Measurements from ENCODE around the gene SLC34A3.

Gene SLC34A3

DNA sequence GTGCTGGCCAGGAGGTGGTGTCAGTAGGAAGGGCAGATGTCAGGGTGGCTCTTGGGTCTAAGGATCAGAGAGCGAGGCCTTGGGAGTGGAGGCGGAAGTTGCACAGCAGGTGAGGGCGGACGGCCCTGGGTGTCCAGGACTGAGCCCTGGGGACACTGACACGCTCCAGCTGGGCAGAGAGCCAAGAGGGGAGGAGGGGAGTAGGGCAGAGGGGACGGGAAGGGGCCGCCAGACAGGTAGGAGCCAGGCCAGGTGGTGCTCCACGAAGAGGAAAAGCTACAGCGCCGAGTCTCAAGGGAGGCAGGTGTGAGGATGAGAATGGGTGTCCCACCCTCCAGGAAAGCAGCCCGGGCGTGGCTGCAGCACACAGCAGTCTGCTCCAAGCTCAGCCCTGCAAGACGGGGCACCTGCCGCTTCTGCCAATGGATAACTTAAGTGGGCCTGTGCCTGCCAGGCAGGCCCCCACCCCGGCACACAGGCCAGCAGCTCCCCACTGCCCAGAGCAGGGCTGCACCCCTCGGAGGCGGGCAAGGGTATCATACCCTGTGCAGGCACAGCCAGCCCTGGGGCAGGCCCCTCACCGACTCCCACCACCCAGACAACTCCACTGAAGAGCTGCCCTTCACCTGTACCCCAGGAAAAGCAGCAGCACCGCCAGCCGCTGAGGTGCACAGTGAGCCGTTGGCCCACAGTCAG is 35.0 kb upstream of the SLC34A3 start:
- no peak for DNase-seq (ENCODE audit: low read depth)

DNA sequence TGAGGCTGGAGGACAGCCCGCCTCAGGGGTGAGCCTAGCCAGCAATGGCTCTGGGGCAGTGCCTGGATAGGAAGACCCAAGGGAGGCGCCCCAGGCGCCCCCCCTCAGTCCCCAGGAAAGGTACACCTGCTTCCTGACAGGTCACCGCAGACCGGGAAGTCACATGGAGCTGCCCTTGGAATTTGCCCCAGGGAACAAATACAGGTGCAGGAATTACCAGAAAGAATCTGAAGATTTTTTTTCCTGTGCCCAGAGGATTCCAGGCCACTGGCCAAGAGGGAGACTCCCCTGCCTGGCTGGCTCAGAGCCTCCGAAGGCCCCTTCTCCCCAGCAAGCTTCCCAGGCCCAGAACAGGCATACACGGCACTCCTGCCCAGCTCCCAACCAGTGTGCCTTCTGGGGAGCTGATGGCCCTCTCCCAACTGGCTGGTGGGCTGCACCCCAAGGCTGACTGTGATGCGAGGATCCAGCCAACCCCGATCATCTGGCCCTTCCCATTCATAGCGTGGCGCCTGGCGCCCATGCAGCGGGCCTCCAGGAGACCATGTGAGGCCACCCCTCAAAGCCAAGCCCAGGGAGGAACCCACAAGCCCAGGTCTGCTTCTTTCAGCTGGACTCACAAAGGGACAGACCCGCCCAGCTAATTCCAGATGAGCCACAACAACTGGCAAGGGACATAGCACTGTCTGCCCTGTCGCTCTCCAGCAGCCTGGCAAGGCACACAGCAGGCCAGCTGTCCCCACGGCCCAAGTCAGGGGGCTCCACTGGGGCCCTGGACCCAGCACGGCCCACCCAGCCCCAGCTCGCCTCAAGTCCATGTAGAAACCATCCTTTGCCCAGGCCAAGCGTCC is 32.4 kb upstream of the SLC34A3 start:
- DNase-seq (ENCODE audit: low read depth), result no peak

- DNase-seq (ENCODE audit: low read depth), result no peak
These were observed 31.8 kb upstream of the SLC34A3 start for GRCh38 chr9:137198902-137199283.

DNA sequence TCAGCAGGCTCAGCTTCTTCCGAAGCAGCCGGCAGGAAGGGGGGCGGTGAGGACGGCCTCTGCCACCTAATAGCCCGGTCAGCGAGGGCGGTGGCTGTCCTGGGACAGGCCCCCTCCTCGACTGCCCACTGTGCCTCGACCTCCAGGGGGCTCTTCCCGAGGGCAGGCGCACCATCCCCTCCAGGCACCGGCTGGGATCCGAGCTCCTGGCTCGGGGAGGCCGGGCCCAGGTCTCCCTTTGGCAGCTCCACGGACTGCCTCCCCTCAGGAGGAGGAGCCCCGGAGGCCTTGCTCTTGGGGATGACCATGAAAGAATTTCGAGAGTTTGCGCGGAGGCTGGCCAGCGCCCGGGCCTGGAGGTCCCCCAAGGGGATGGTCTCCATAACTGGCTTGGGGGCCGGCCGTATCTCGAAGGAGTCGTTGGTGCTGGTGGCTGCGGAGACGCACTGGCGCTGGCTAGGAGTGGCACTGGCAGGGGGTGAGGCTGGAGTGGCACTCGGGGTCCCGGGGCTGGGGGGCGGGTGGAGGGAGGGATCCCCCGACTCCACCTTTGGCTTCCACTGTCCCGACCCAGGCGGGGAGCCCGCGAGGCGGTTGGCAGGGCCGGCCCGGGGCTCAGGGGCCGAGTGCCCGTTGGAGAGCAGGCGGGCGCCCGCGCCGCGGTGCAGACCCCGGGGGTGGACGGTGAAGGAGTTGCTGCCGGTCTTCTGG is 31.1 kb upstream of the SLC34A3 start:
- no peak for DNase-seq (ENCODE audit: low read depth)

GRCh38 chr9:137200311-137201204 is 30.1 kb upstream of the SLC34A3 start, which contains the start of gene TPRN:
Gene TPRN, minus strand, starts transcription at chr9:137200741. Its CDS starts 30 bp downstream, at chr9:137200711.
- DNase-seq (ENCODE audit: low read depth), result peak; percentile 87

GRCh38 chr9:137201205-137201868 is 29.4 kb upstream of the SLC34A3 start:
- no peak for DNase-seq (ENCODE audit: low read depth)

DNA sequence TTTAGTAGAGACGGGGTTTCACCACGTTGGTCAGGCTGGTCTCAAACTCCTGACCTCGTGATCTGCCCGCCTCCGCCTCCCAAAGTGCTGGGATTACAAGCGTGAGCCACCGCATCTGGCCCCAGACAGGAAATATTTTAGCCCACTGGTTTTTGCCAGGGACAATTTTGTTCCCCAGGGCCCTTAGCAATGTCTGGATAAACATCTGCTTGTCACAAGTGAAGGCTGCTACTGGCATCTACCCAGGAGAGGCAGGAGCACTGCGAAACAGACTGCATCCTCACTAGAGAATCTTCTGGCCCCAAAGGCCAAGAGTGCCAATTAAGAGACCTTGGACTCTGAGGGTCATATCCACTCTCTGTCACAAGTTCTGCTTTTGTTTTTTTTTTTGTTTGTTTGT is 27.7 kb upstream of the SLC34A3 start:
- no peak for DNase-seq (ENCODE audit: low read depth)

- no peak for DNase-seq (ENCODE audit: low read depth)
These were observed 26.0 kb upstream of the SLC34A3 start for GRCh38 chr9:137204731-137205125.

DNA sequence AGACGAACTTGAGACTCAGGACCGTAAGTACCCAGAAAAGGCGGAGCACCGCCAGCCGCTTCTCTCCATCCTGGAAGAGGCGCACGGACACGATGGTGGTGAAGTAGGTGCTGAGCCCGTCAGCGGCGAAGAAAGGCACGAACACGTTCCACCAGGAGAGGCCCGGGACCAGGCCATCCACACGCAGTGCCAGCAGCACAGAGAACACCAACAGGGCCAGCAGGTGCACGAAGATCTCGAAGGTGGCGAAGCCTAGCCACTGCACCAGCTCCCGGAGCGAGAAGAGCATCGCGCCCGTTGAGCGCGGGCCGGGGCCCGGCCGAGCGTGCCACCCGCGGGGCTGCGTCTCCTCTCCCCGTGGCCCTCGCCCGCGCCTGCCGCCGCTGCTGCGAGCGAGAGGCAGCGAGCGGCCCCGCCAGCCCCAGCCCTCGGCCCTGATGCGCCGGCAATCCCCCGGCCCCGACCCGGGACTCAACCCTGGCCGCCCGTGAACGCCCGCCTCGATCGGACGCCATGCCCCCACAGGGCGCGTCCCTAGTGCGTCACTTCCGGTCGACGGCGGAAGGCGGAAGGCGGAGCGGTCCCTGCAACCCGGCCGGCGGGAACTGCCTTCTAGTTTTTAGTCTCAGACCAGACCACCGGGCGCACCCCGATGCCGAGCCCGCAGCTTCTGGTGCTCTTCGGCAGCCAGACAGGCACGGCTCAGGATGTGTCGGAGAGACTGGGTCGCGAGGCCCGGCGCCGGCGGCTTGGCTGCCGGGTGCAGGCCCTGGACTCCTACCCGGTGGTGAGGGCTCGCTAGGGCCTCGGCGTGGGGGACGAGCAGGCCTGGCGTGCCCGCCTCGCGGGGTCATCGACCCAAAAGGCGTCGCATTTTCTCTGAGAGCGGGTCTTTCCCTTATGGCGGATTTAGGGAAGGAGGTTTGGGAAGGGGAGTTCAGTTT is 25.3 kb upstream of the SLC34A3 start, which contains the start of the genes NDOR1 and TMEM203:
Gene NDOR1 (plus strand): TSS at position 575 of the 944 bp plus-strand sequence. CDS start 78 bp downstream, at position 653.
Gene TMEM203 (minus strand): TSS at position 523 of the 944 bp plus-strand sequence. CDS start 234 bp downstream, at position 289.
- DNase-seq (ENCODE audit: low read depth), result peak; percentile 96

- no peak for DNase-seq (ENCODE audit: low read depth)
These were observed 24.1 kb upstream of the SLC34A3 start for GRCh38 chr9:137206602-137207001.

DNA sequence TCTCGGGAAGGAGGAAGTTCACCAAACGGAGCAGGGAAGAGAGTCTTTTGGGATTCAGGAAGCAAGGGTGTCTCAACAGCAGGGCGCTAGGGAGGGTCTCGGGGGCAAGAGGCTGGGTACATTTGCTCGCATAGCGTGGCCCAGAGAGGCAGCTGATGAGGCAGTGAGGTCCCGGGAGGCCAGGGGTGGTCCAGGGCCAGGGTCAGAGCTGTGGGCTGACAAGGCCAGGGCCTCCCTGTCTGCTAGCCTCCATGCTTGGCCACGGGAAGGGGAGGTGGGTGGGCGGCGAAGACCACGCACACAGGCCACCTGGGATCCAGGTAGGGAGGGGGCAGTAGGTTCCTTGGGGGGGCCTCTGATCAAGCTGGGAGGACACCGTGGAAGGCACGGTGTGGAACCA is 19.2 kb upstream of the SLC34A3 start:
- no peak for DNase-seq (ENCODE audit: low read depth)

GRCh38 chr9:137212520-137212919 is 18.2 kb upstream of the SLC34A3 start:
- no peak for DNase-seq (ENCODE audit: low read depth)

DNA sequence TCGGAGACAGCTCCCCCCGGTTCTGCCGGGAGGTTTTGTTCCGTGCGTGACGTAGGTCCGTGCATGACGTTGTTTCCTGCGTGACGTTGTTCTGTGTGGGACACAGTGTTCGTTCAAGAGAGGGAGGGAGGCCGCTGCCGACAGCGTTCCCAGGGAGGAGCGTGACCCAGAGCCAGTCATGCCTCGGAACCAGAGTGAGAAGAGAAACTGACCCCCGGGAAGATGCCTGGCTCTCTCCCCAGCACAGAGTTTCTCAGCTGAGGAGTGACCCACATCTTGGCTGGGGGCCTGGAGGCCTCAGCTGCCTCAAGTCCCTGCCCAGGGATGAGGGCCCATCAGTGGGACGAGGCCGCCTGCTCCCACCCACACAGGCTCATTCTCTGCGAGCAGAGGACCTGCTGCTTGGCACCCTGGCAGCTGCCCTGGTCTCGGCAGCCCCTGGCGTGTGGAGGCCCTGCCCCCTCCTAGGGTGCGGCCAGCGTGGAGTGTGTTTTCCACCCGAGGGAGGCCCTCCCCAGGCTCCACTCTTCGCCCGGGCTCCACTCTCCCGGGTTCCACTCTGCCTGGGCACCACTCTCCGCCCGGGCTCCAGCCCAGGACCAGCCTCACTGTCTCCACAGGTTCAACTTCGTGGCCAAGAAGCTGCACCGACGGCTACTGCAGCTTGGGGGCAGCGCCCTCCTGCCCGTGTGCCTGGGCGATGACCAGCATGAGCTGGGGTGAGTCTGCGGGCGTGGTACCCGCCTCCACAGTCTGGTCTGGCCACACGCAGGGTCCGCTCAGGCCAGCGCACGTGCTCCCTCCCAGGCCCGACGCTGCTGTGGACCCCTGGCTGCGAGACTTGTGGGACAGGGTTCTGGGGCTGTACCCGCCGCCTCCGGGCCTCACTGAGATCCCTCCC is 17.3 kb upstream of the SLC34A3 start:
- no peak for DNase-seq (ENCODE audit: low read depth)

GRCh38 chr9:137214620-137215019 is 16.1 kb upstream of the SLC34A3 start:
- DNase-seq (ENCODE audit: low read depth), result no peak

DNA sequence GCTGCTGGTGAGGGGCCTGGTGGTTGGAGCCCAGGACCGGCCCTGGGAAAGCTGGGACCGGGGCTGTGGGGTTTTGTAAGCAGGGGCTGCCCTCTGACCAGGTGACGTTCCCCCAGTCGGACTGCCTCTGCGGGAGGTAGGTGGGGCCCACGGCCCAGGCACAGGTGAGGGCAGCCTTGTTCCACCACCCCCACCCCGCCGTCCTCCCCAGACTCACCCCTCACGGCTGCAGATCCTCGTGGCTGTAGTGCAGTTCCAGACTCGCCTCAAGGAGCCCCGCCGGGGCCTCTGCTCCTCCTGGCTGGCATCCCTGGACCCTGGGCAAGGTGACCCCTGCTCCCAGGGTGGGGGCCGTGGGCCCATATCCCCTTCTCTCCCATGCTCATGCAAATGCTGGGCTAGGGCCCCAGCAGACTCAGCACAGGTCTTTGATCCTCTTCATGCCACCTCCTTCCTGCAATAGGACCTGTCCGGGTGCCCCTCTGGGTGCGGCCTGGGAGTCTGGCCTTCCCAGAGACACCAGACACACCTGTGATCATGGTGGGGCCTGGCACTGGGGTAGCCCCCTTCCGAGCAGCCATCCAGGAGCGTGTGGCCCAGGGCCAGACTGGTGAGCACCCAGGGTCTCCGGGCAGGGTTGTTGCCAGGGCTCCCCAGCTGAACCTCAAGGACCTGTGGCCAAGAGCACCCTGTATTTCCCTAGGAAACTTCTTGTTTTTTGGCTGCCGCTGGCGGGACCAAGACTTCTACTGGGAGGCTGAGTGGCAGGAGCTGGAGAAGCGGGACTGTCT is 15.3 kb upstream of the SLC34A3 start:
- DNase-seq (ENCODE audit: low read depth), result no peak

DNA sequence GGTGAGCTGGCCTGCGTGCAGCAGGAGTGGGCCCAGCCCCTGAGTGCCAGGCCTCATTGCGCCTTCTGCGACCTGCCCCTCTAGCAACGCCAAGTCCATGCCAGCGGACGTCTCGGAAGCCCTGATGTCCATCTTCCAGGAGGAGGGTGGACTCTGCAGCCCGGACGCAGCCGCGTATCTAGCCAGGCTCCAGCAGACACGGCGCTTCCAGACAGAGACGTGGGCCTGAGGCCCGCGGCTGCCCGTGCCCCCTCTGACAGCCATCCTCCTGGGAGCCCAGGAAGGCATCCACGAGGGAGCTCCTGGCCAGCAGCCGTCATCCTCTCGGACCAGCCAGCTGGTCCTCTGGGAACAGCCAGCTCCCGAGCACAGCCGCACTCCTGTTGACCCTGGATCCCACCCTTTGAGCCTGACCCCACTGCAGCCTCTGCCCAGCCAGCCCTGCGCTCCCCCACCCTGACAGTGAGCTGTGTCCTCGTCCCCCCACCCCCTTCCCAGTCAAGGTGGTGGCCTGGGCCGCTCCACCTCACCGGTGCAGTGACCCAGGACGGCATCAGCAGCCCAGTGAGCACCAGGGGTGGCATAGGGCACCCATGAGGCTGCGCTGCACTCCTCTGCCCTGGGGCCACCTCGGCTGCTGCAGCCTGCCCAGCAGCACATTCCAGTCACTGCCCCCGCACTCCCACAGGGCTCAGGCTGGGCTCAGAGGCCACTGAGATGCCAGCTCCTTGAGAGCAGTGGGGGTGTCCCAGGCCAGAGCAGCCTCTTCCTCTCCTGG is 14.3 kb upstream of the SLC34A3 start:
- no peak for DNase-seq (ENCODE audit: low read depth)
